Fibroblast of lung (primary cell): ENCODE measurements around the gene CTBP2.

ENCODE experiments used
- CTCF ChIP-seq, 2 donors: IDR thresholded peaks in 1 of 2; conservative IDR thresholded peaks in 1 of 2; 1 replicate in 1 of 2; 2 replicates in 1 of 2; pipeline ENCODE4 v1.5.1; 2011 to 2012; ENCODE audit warnings: low read length in 2 of 2, control low read depth in 1 of 2, inconsistent platforms in 1 of 2, low read depth in 1 of 2, mild to moderate bottlenecking in 1 of 2
- EZH2 ChIP-seq: IDR thresholded peaks from 2 replicates; pipeline ENCODE4 v1.5.1; 2012; ENCODE audit warnings: low read length, control low read depth, mild to moderate bottlenecking; ENCODE audit errors: missing control alignments

GRCh38 chr10:125162120-125162931 is 2.0 kb upstream of the CTBP2 start:
- TF ChIP-seq CTCF (conservative IDR thresholded peaks at IDR 0.05 in 1 of 2, IDR thresholded peaks at IDR 0.05 in 1 of 2; ENCODE audit: low read depth in 1 of 2, low read length in 2 of 2) (no peak), EZH2 (no peak)
